LNCaP clone FGC (cell line): ENCODE measurements around the gene SMDT1.

ENCODE experiments used
- DNase-seq: peaks from one replicate; pipeline ENCODE4 v3.0.0-alpha.2; 2011; ENCODE audit warnings: low read depth
- H3K4me3 ChIP-seq: 2 replicates; pipeline ENCODE4 v1.5.1; 2011; ENCODE audit warnings: mild to moderate bottlenecking, low read depth, low read length, control low read depth
- CTCF ChIP-seq: IDR thresholded peaks from 2 replicates; pipeline ENCODE4 v1.5.1; 2012; ENCODE audit warnings: mild to moderate bottlenecking; ENCODE audit not compliant: control insufficient read depth, insufficient read depth; ENCODE audit errors: extremely low read depth

The SMDT1 gene

GRCh38 chr22:42131562-42131961, 52.1 kb downstream of the SMDT1 start:
- TF ChIP-seq CTCF: no peak
- no peak for DNase-seq
- no peak overlapping the region for H3K4me3 ChIP-seq

GRCh38 chr22:42132457-42132856, 53.0 kb downstream of the SMDT1 start:
- TF ChIP-seq CTCF: 0 out of 2 replicates have a peak, but pooled peaks have one; percentile 12
- DNase-seq: no peak

More at GRCh38 chr22:42132457-42132856, 53.0 kb downstream of the SMDT1 start:
- no peak overlapping the region for H3K4me3 ChIP-seq
